GM12801 (cell line): ENCODE results near the gene ITGB2.

Experiments used
- CTCF ChIP-seq: IDR thresholded peaks from one replicate; pipeline ENCODE4 v1.5.1; 2011; ENCODE audit warnings: control low read depth; ENCODE audit not compliant: insufficient read length; ENCODE audit errors: extremely low read depth

The ITGB2 gene

GRCh38 chr21:44933918-44934260, 13.2 kb upstream of the ITGB2 start:
- no peak for TF ChIP-seq CTCF

- no peak for TF ChIP-seq CTCF
Observed at GRCh38 chr21:44933199-44933917, 12.7 kb upstream of the ITGB2 start.

GRCh38 chr21:44932408-44933181, 11.9 kb upstream of the ITGB2 start:
- TF ChIP-seq CTCF: no peak

GRCh38 chr21:44931501-44932407, 11.1 kb upstream of the ITGB2 start:
- no peak for TF ChIP-seq CTCF

- no peak for TF ChIP-seq CTCF
Observed at GRCh38 chr21:44931137-44931500, 10.4 kb upstream of the ITGB2 start.

- no peak for TF ChIP-seq CTCF
Observed at GRCh38 chr21:44930543-44930981, 9.9 kb upstream of the ITGB2 start.
